Sigmoid colon (tissue), 4 donors: Measurements from ENCODE around the gene CACNB2.

Source experiments
- EP300 ChIP-seq, 4 donors: sonication (generic); formaldehyde crosslinking; IDR thresholded peaks; one replicate each; pipeline ENCODE4 v1.6.1; 2017; ENCODE audit warnings: antibody characterized with exemption in 4 of 4
- POLR2A ChIP-seq, 2 donors: fragments of 450-650 bp; IDR thresholded peaks; one replicate each; pipeline ENCODE4 v1.6.1; 2016; ENCODE audit warnings: antibody characterized with exemption in 2 of 2, mild to moderate bottlenecking in 2 of 2, moderate library complexity in 2 of 2
- POLR2AphosphoS5 ChIP-seq, 4 donors: sonication (generic); formaldehyde crosslinking; IDR thresholded peaks; one replicate each; pipeline ENCODE4 v1.6.1; 2017; ENCODE audit warnings: antibody characterized with exemption in 4 of 4
- TF ChIP-seq, protein P1 (sequence below), 4 experiments: fragments of 450-650 bp in 3 of 4; fragments of 200-600 bp in 1 of 4; IDR thresholded peaks; one replicate each; pipeline ENCODE4 v1.5.1; 2016 to 2019; ENCODE audit warnings: antibody characterized with exemption in 4 of 4, mild to moderate bottlenecking in 3 of 4, moderate library complexity in 2 of 4

DNA sequence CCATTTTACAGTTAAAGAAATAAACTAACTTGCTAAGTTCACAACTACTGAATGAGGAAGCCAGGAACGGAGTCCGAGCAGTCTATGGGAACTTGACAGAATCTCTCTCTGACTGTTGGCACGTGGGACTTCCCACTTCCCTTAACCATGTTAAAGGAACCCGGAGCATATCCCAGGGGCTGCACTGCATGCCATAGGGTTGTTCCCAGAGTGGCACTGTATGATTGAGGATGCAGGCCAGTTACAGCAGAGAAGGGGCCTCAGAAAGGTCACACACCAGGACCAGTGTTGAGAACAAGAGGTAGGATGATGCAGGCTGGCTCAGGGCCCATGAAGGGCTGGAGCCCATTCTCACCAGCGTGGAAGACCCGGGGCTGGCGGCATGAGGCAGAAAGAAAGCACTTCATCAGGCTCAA lies 309.4 kb downstream of the CACNB2 start:
- TF ChIP-seq, protein P1, sequence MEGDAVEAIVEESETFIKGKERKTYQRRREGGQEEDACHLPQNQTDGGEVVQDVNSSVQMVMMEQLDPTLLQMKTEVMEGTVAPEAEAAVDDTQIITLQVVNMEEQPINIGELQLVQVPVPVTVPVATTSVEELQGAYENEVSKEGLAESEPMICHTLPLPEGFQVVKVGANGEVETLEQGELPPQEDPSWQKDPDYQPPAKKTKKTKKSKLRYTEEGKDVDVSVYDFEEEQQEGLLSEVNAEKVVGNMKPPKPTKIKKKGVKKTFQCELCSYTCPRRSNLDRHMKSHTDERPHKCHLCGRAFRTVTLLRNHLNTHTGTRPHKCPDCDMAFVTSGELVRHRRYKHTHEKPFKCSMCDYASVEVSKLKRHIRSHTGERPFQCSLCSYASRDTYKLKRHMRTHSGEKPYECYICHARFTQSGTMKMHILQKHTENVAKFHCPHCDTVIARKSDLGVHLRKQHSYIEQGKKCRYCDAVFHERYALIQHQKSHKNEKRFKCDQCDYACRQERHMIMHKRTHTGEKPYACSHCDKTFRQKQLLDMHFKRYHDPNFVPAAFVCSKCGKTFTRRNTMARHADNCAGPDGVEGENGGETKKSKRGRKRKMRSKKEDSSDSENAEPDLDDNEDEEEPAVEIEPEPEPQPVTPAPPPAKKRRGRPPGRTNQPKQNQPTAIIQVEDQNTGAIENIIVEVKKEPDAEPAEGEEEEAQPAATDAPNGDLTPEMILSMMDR (IDR thresholded peaks at IDR 0.05) = no peak
- TF ChIP-seq POLR2A (IDR thresholded peaks at IDR 0.05) = no peak
- TF ChIP-seq POLR2AphosphoS5 (IDR thresholded peaks at IDR 0.05) = no peak
- TF ChIP-seq EP300 (IDR thresholded peaks at IDR 0.05) = no peak
